NCI-H1048 (cell line): ENCODE results near the gene SNX15.

Experiments
- DNase-seq: peaks from one replicate; lab custom pipeline; 2025; lab: John Stamatoyannopoulos, UW

Gene SNX15

GRCh38 chr11:65057526-65057925, 30.3 kb downstream of the SNX15 start:
- DNase-seq = no peak

- no peak for DNase-seq
Observed at GRCh38 chr11:65058012-65058411, 30.8 kb downstream of the SNX15 start.

- DNase-seq = no peak
Observed at GRCh38 chr11:65058419-65059054, 31.3 kb downstream of the SNX15 start, which contains the start of gene NAALADL1. NAALADL1 (minus strand) TSS chr11:65058553; CDS start chr11:65058521, 32 bp downstream.

GRCh38 chr11:65059523-65059922, 32.3 kb downstream of the SNX15 start:
- DNase-seq = no peak

- no peak for DNase-seq
Observed at GRCh38 chr11:65059959-65060824, 33.0 kb downstream of the SNX15 start.

- no peak for DNase-seq
Observed at GRCh38 chr11:65060913-65061408, 33.7 kb downstream of the SNX15 start.

- DNase-seq = no peak
Observed at GRCh38 chr11:65063532-65063931, 36.3 kb downstream of the SNX15 start.

- no peak for DNase-seq
Observed at GRCh38 chr11:65064847-65065240, 37.6 kb downstream of the SNX15 start.

- DNase-seq = no peak
Observed at GRCh38 chr11:65065851-65066250, 38.6 kb downstream of the SNX15 start.

- DNase-seq = no peak
Observed at GRCh38 chr11:65066315-65066714, 39.1 kb downstream of the SNX15 start.

- no peak for DNase-seq
Observed at GRCh38 chr11:65066805-65067291, 39.6 kb downstream of the SNX15 start.

- no peak for DNase-seq
Observed at GRCh38 chr11:65067446-65067845, 40.2 kb downstream of the SNX15 start.

GRCh38 chr11:65069217-65069616, 42.0 kb downstream of the SNX15 start:
- DNase-seq = no peak

- no peak for DNase-seq
Observed at GRCh38 chr11:65071907-65072630, 44.8 kb downstream of the SNX15 start.

GRCh38 chr11:65072631-65072966, 45.4 kb downstream of the SNX15 start:
- DNase-seq = no peak

GRCh38 chr11:65077451-65077850, 50.2 kb downstream of the SNX15 start:
- no peak for DNase-seq

- DNase-seq = peak; percentile 25
Observed at GRCh38 chr11:65078151-65078550, 50.9 kb downstream of the SNX15 start.

GRCh38 chr11:65078786-65079342, 51.6 kb downstream of the SNX15 start:
- DNase-seq = no peak

- DNase-seq = no peak
Observed at GRCh38 chr11:65083134-65083833, 56.0 kb downstream of the SNX15 start.

- peak; percentile 93 for DNase-seq
Observed at GRCh38 chr11:65083834-65084597, 56.8 kb downstream of the SNX15 start, which contains the start of the genes CDCA5 and ZFPL1. CDCA5 (minus strand) TSS chr11:65084040; CDS start chr11:65083978, 62 bp downstream. ZFPL1 (plus strand) TSS chr11:65084222; CDS start chr11:65084699, 477 bp downstream.
